ENCODE data around the gene DACT3. TPM values are rescaled to one million over a fixed set of nuclear protein-coding genes. Genes with fewer than 3 reads are reported as not detected.

DACT3 gene
- total and polyA plus RNA-seq, 2 of the 13 experiments (the other 11 are each of a cell fraction or from before 2014, with no cell fraction given) = 0.04 TPM; not detected in 1

DNA sequence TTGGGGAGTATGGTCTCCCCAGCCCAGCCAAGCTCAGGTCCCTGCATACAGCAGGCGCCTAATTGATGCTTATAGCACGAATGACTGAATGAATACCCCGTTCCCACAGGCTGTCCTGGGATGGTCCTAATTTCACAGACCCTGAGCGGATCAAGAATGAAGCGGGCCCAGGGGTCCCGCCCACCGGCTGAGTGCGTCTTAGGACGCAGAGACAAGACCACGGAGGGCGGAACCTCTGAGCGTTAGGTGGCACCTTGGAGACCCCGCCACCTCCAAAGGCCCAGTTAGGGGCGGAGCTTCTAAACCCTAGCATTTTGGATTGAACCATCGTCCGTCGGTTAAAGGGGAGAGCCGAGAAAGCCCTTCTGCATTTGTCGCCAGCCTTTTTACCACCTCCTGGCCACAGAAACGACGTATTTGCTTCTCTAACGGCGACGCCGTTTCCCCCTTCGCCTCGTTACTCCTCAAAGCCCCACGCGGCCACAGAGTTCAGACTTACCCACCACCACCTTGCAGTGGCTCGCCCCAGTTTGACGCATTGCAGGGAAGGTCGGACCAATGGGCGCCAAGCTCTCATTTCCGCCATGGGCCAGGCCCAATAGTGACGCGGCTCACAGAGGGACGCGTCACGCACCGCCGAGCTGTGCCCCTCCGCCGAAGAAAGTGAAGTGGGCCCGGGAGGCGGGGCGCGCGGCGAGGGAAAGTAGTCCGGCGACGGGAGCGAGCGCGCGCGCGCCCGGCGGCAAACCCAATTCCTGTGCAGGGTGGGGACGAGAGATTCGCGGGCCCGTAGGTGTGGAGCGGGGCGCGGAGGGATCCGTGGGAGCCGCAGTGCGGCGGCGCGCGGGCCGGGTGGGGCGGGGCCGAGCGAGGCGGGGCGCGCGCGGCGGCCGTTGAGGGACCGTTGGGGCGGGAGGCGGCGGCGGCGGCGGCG, 60.3 kb downstream of the DACT3 start (continued):
- TF ChIP-seq, protein P1, sequence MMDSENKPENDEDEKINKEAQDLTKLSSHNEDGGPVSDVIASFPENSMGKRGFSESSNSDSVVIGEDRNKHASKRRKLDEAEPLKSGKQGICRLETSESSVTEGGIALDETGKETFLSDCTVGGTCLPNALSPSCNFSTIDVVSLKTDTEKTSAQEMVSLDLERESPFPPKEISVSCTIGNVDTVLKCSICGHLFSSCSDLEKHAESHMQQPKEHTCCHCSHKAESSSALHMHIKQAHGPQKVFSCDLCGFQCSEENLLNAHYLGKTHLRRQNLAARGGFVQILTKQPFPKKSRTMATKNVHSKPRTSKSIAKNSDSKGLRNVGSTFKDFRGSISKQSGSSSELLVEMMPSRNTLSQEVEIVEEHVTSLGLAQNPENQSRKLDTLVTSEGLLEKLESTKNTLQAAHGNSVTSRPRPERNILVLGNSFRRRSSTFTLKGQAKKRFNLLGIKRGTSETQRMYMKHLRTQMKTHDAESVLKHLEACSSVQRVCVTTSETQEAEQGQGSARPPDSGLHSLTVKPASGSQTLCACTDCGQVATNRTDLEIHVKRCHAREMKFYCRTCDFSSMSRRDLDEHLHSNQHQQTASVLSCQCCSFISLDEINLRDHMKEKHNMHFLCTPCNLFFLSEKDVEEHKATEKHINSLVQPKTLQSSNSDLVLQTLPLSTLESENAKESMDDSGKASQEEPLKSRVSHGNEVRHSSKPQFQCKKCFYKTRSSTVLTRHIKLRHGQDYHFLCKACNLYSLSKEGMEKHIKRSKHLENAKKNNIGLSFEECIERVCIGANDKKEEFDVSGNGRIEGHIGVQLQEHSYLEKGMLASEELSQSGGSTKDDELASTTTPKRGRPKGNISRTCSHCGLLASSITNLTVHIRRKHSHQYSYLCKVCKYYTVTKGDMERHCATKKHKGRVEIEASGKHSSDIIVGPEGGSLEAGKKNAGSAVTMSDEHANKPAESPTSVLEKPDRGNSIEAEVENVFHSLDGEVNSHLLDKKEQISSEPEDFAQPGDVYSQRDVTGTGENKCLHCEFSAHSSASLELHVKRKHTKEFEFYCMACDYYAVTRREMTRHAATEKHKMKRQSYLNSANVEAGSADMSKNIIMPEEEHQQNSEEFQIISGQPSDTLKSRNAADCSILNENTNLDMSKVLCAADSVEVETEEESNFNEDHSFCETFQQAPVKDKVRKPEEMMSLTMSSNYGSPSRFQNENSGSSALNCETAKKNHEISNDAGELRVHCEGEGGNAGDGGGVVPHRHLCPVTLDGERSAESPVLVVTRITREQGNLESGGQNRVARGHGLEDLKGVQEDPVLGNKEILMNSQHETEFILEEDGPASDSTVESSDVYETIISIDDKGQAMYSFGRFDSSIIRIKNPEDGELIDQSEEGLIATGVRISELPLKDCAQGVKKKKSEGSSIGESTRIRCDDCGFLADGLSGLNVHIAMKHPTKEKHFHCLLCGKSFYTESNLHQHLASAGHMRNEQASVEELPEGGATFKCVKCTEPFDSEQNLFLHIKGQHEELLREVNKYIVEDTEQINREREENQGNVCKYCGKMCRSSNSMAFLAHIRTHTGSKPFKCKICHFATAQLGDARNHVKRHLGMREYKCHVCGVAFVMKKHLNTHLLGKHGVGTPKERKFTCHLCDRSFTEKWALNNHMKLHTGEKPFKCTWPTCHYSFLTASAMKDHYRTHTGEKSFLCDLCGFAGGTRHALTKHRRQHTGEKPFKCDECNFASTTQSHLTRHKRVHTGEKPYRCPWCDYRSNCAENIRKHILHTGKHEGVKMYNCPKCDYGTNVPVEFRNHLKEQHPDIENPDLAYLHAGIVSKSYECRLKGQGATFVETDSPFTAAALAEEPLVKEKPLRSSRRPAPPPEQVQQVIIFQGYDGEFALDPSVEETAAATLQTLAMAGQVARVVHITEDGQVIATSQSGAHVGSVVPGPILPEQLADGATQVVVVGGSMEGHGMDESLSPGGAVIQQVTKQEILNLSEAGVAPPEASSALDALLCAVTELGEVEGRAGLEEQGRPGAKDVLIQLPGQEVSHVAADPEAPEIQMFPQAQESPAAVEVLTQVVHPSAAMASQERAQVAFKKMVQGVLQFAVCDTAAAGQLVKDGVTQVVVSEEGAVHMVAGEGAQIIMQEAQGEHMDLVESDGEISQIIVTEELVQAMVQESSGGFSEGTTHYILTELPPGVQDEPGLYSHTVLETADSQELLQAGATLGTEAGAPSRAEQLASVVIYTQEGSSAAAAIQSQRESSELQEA (CRISPR knock-in tag; IDR thresholded peaks at IDR 0.05; ENCODE audit: not compliant biosample characterization) = peak; percentile 73
- no peak for TF ChIP-seq NFRKB (IDR thresholded peaks at IDR 0.05)
- TF ChIP-seq ZNF337 (CRISPR knock-in tag; IDR thresholded peaks at IDR 0.05; ENCODE audit: borderline replicate concordance, low read depth) = no peak
- peak; percentile 80 for TF ChIP-seq ZNF124 (CRISPR knock-in tag; IDR thresholded peaks at IDR 0.05)
- TF ChIP-seq, protein P2, sequence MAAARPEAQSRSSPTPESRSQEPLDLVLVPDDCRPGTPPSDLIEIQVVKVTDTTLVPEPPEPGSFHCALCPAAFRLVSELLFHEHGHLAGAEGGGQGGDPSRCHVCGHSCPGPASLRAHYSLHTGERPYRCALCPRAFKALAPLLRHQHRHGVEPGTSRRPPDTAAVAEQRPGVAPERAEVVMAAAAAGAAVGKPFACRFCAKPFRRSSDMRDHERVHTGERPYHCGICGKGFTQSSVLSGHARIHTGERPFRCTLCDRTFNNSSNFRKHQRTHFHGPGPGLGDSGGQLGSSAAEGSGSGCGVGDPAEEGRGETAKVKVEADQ (CRISPR knock-in tag; IDR thresholded peaks at IDR 0.05; ENCODE audit: borderline replicate concordance) = peak; percentile 96
- no peak for TF ChIP-seq ZNF30 (CRISPR knock-in tag; IDR thresholded peaks at IDR 0.05)
- peak; percentile 81 for TF ChIP-seq KMT2B (CRISPR knock-in tag; IDR thresholded peaks at IDR 0.05)
- peak; percentile 78; the same call in 1 of the 2 replicates for TF ChIP-seq RXRA (CRISPR knock-in tag; IDR thresholded peaks at IDR 0.05)
- TF ChIP-seq ZNF878 (CRISPR knock-in tag; IDR thresholded peaks at IDR 0.05) = no peak
- no peak for TF ChIP-seq ZSCAN29 (CRISPR knock-in tag; conservative IDR thresholded peaks at IDR 0.05)
- no peak for TF ChIP-seq GPN1 (CRISPR knock-in tag; IDR thresholded peaks at IDR 0.05; ENCODE audit: borderline replicate concordance)
- TF ChIP-seq, protein P3, sequence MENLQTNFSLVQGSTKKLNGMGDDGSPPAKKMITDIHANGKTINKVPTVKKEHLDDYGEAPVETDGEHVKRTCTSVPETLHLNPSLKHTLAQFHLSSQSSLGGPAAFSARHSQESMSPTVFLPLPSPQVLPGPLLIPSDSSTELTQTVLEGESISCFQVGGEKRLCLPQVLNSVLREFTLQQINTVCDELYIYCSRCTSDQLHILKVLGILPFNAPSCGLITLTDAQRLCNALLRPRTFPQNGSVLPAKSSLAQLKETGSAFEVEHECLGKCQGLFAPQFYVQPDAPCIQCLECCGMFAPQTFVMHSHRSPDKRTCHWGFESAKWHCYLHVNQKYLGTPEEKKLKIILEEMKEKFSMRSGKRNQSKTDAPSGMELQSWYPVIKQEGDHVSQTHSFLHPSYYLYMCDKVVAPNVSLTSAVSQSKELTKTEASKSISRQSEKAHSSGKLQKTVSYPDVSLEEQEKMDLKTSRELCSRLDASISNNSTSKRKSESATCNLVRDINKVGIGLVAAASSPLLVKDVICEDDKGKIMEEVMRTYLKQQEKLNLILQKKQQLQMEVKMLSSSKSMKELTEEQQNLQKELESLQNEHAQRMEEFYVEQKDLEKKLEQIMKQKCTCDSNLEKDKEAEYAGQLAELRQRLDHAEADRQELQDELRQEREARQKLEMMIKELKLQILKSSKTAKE (CRISPR knock-in tag; IDR thresholded peaks at IDR 0.05; ENCODE audit: borderline replicate concordance) = no peak
- TF ChIP-seq ZNF616 (CRISPR knock-in tag; IDR thresholded peaks at IDR 0.05; ENCODE audit: low read depth) = no peak
- TF ChIP-seq, protein P4, sequence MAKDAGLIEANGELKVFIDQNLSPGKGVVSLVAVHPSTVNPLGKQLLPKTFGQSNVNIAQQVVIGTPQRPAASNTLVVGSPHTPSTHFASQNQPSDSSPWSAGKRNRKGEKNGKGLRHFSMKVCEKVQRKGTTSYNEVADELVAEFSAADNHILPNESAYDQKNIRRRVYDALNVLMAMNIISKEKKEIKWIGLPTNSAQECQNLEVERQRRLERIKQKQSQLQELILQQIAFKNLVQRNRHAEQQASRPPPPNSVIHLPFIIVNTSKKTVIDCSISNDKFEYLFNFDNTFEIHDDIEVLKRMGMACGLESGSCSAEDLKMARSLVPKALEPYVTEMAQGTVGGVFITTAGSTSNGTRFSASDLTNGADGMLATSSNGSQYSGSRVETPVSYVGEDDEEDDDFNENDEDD (CRISPR knock-in tag; IDR thresholded peaks at IDR 0.05; ENCODE audit: borderline replicate concordance) = peak; percentile 71; the same call in 1 of the 2 replicates
- TF ChIP-seq ZNF746 (CRISPR knock-in tag; IDR thresholded peaks at IDR 0.05) = 0 out of 2 replicates have a peak, but pooled peaks have one; percentile 81

Measured in HepG2 (cell line).